Endothelial cell of umbilical vein (primary cell): ENCODE measurements around the gene USH1G. TPM values are rescaled to one million over a fixed set of nuclear protein-coding genes. Genes with fewer than 3 reads are reported as not detected.

Experiments used
- BruUV-seq: library from RNA; stranded (reverse); fragments of 400-500 nt; replicated peaks from 2 replicates; lab custom pipeline; 2021; lab: Mats Ljungman, UMichigan
- CTCF ChIA-PET: fragments of 300-600, 350-600 bp; sonication (Branson Sonifier 250); formaldehyde crosslinking; loops from one replicate; lab custom pipeline; 2021; ENCODE audit warnings: antibody characterized with exemption, inconsistent platforms; lab: Charles Lee
- POLR2A ChIA-PET: fragments of 300-600, 350-600 bp; sonication (Branson Sonifier 250); formaldehyde crosslinking; loops from one replicate; lab custom pipeline; 2021; ENCODE audit warnings: antibody characterized with exemption, inconsistent platforms; lab: Charles Lee
- DNase-seq: peaks from one replicate; pipeline ENCODE4 v3.0.0-alpha.2; 2011; ENCODE audit warnings: low read depth, low spot score
- FAIRE-seq: peaks from 2 replicates; lab custom pipeline; 2011; peaks lifted over from hg19 to GRCh38; lab: Jason Lieb, UNC
- H2AFZ ChIP-seq: 2 replicates; pipeline ENCODE4 v1.6.0; 2012; ENCODE audit warnings: low read depth, low read length, control low read depth, inconsistent platforms
- H3K27ac ChIP-seq: 2 replicates; pipeline ENCODE4 v1.5.1; 2011; ENCODE audit warnings: low read depth, mild to moderate bottlenecking, control low read depth, low read length, moderate library complexity; ENCODE audit not compliant: insufficient read depth
- H3K27me3 ChIP-seq, 2 experiments: 2 replicates each; pipeline versions ENCODE4 v1.6.0 to v1.6.1; 2011; ENCODE audit warnings: low read length in 2 of 2, mixed read lengths in 1 of 2; ENCODE audit not compliant: control insufficient read depth in 2 of 2, insufficient read depth in 2 of 2
- H3K36me3 ChIP-seq, 2 experiments: 2 replicates in 1 of 2; 3 replicates in 1 of 2; pipeline ENCODE4 v1.5.1; 2011; ENCODE audit warnings: low read length in 2 of 2, mild to moderate bottlenecking in 1 of 2, moderate library complexity in 1 of 2; ENCODE audit not compliant: control insufficient read depth in 2 of 2, insufficient read depth in 2 of 2; ENCODE audit errors: extremely low read depth in 1 of 2
- H3K4me1 ChIP-seq: 3 replicates; pipeline ENCODE4 v1.5.1; 2011; ENCODE audit warnings: mild to moderate bottlenecking, low read length; ENCODE audit not compliant: control insufficient read depth, insufficient read depth; ENCODE audit errors: extremely low read depth
- H3K4me2 ChIP-seq: 2 replicates; pipeline ENCODE4 v1.6.1; 2011; ENCODE audit warnings: low read length, control low read depth, mixed read lengths; ENCODE audit not compliant: insufficient read depth
- H3K4me3 ChIP-seq, 3 experiments: fragments of 200-600 bp in 1 of 3; sonication (generic), shearing (Covaris generic) in 1 of 3; replicated peaks in 1 of 3; 2 replicates each; pipeline ENCODE4 v1.5.1; 2011 to 2016; ENCODE audit warnings: control low read depth in 3 of 3, low read length in 3 of 3, mild to moderate bottlenecking in 2 of 3, inconsistent platforms in 1 of 3, low read depth in 1 of 3, moderate library complexity in 1 of 3; ENCODE audit not compliant: insufficient read depth in 1 of 3
- H3K79me2 ChIP-seq: 2 replicates; pipeline ENCODE4 v1.6.0; 2012; ENCODE audit warnings: low read length, inconsistent platforms; ENCODE audit not compliant: control insufficient read depth, insufficient read depth
- H3K9ac ChIP-seq: replicated peaks from 2 replicates; pipeline ENCODE3; 2011; ENCODE audit warnings: low read length, control low read depth; ENCODE audit not compliant: insufficient read depth; ENCODE audit errors: extremely low read depth
- H3K9me1 ChIP-seq: replicated peaks from 3 replicates; pipeline ENCODE4 v1.6.0; 2011; ENCODE audit warnings: mild to moderate bottlenecking, low read length; ENCODE audit not compliant: control insufficient read depth, insufficient read depth; ENCODE audit errors: extremely low read depth
- H3K9me3 ChIP-seq: replicated peaks from 2 replicates; pipeline ENCODE4 v1.5.1; 2012; ENCODE audit warnings: low read length, inconsistent platforms; ENCODE audit not compliant: control insufficient read depth, insufficient read depth
- H4K20me1 ChIP-seq: replicated peaks from 2 replicates; pipeline ENCODE3; 2011; ENCODE audit warnings: mild to moderate bottlenecking, low read length; ENCODE audit not compliant: control insufficient read depth, insufficient read depth; ENCODE audit errors: extremely low read depth
- EZH2 ChIP-seq: IDR thresholded peaks from 2 replicates; pipeline ENCODE4 v1.6.1; 2012; ENCODE audit warnings: borderline replicate concordance, low read depth, mild to moderate bottlenecking, moderate library complexity, low read length, inconsistent platforms; ENCODE audit not compliant: severe bottlenecking
- FOS ChIP-seq: IDR thresholded peaks from 2 replicates; pipeline ENCODE4 v1.6.1; 2011; ENCODE audit warnings: mild to moderate bottlenecking, low read length, moderate library complexity, borderline replicate concordance; ENCODE audit not compliant: insufficient read depth
- GATA2 ChIP-seq: IDR thresholded peaks from 2 replicates; pipeline ENCODE4 v1.7.0; 2011; ENCODE audit warnings: low read depth, mild to moderate bottlenecking, moderate library complexity, mixed read lengths, low read length; ENCODE audit not compliant: insufficient read length, insufficient read depth
- dilution Hi-C: fragments of 300-500 bp; cut with MboI; formaldehyde crosslinking; loops from one replicate; pipeline ENCODE4 v1.15.0; 2019; ENCODE audit warnings: low sequenced_read_pairs; ENCODE audit not compliant: extremely low pct_ligation_motif_present
- intact Hi-C: fragments of 100-400 bp; cut with micrococcal nuclease; formaldehyde crosslinking; loops from one replicate; pipeline ENCODE4 v1.10.0; 2022
- polyA plus RNA-seq, 4 experiments: library from polyadenylated mRNA; depleted of rRNA in 3 of 4; stranded (reverse) in 3 of 4; unstranded in 1 of 4; fragments of >200 nt; gene quantifications; 2 replicates each; pipeline versions ENCODE4 v1.2.1 to v1.2.3, GENCODE V29; 2011 to 2012; ENCODE audit warnings: missing spikeins in 1 of 4
- total RNA-seq: library from RNA; stranded (reverse); gene quantifications from 2 replicates; pipeline ENCODE4 v1.2.3, GENCODE V29; 2021

The USH1G gene
- total and polyA plus RNA-seq, 2 donors (not counting 3 experiments of a cell fraction or from before 2014, with no cell fraction given), result not detected

DNA sequence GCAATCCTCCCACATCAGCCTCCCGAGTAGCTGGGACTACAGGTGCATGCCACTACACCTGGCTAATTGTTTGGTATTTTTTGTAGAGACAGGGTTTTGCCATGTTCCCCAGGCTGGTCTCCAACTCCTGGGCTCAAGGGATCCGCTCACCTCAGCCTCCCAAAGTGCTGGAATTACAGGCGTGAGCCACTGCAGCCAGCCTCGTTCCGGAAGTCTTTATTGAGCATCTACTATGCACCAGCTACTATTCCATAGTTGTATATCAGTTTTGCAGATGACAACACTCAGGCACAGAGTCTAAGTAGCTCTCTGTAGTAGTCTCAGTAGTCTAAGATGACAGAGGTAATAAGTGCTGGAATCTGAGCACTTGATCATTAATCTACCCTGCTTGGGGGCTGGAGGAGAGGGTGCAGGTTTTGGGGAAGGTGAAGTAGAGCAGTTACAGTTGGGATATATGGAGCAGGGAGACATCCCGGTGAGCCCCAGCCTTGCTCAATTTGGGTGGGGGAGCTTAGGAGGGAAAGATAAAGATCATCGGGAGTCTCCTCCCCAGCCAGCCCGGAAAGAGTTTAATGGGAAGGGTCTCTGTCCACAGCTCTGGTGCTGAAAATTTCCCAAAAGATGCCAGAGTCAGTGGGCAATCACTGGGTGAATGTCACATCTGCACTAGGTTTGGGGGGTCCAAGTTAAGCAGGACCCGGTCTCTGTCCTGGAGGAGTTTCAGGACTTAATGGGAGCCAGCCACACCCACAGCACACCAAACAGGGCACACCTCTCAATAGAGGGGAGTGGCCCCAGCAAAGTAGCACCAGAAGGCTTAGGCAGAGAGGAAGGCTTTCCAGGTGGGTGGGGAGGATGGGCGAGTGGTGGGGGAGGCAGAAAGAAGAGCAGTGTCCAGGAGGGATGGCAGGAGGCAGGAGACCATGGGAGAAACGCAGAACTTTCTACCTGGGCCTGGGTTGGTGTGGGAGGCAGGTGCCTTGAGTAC is 14.3 kb upstream of the USH1G start:
- ChIA-PET POLR2A (no interaction called here), CTCF (interaction anchor here (1.5 to 1.7 kb wide), 2 partner anchors 13 to 20 kb away, joined by 4 to 5 read pairs; partner anchors contain the start of gene OTOP2)
- peaks cover 45 to 47% of the 10 kb centered on the region in 2 experiments for H3K27me3 ChIP-seq
- intact Hi-C loops, result no loop called here
- no peaks in the 10 kb centered on the region for H3K9me1 ChIP-seq
- no peak overlapping the region for H2AFZ ChIP-seq
- no peak overlapping the region for H3K27ac ChIP-seq
- H3K9me3 ChIP-seq, result no peaks in the 10 kb centered on the region
- H3K4me2 ChIP-seq, result no peak overlapping the region
- H4K20me1 ChIP-seq, result no peaks in the 10 kb centered on the region
- FAIRE-seq (no peak), DNase-seq (no peak)
- H3K36me3 ChIP-seq, result no peaks in the 10 kb centered on the region
- H3K79me2 ChIP-seq, result no peaks in the 10 kb centered on the region
- no peaks in the 10 kb centered on the region for H3K4me1 ChIP-seq
- H3K9ac ChIP-seq, result no peak overlapping the region
- no peak overlapping the region for H3K4me3 ChIP-seq
- TF ChIP-seq FOS, result no peak
- no TSS peak for BruUV-seq
- dilution Hi-C loops, result no loop called here

DNA sequence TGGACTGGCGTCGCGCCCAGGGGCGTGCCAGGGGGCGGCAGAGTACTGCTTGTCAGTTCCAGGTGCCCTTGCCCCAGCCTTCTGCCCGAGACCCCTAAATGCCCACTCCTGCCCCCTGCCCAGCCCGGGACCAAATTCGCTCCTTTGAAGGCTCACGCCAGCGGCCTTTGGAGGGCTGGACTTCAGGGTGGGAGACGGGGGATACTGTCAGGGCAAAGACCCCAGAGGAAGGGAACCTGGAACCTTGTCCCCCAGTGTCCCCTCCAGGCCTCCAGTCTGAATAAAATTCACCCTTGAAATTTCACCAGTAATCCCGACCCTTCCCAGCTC is 13.4 kb upstream of the USH1G start:
- peaks cover 46 to 47% of the 10 kb centered on the region in 2 experiments for H3K27me3 ChIP-seq
- H3K79me2 ChIP-seq, result no peaks in the 10 kb centered on the region
- H3K36me3 ChIP-seq, result no peaks in the 10 kb centered on the region
- FAIRE-seq (no peak), DNase-seq (no peak)
- CTCF ChIA-PET, result interaction anchor here (0.6 to 1.5 kb wide), 2 partner anchors 21 to 25 kb away, joined by 3 to 5 read pairs; no protein-coding TSS in a partner anchor
- TF ChIP-seq EZH2, result peak; percentile 55
- no peak for TF ChIP-seq GATA2
- dilution Hi-C loops (no loop called here), intact Hi-C loops (no loop called here)
- H3K9me3 ChIP-seq, result no peaks in the 10 kb centered on the region
- no peak overlapping the region for H3K27ac ChIP-seq
- no peak overlapping the region for H3K9ac ChIP-seq
- no peak overlapping the region for H3K4me3 ChIP-seq
- POLR2A ChIA-PET, result no interaction called here
- no peak overlapping the region for H2AFZ ChIP-seq
- no peaks in the 10 kb centered on the region for H3K4me1 ChIP-seq
- no peak overlapping the region for H3K4me2 ChIP-seq
- H4K20me1 ChIP-seq, result no peaks in the 10 kb centered on the region
- H3K9me1 ChIP-seq, result no peaks in the 10 kb centered on the region
- no TSS peak for BruUV-seq
